Right atrium auricular region (tissue), 2 donors: ENCODE measurements around the gene MYO18B. TPM values are rescaled to one million over a fixed set of nuclear protein-coding genes. Genes with fewer than 3 reads are reported as not detected.

Experiments used
- DNase-seq: peaks from one replicate; pipeline ENCODE4 v3.0.0-alpha.2; 2019; ENCODE audit warnings: low spot score
- H3K27ac ChIP-seq, 2 donors: fragments of 200-600 bp; sonication (generic); 1 replicate in 1 of 2; 2 replicates in 1 of 2; pipeline ENCODE4 v1.5.1; 2016 to 2019
- H3K27me3 ChIP-seq, 2 donors: fragments of 200-600 bp; sonication (generic); one replicate each; pipeline versions ENCODE4 v1.5.1 to v1.6.0; 2017 to 2019
- H3K36me3 ChIP-seq: fragments of 200-600 bp; sonication (generic); one replicate; pipeline ENCODE4 v1.5.1; 2016
- H3K4me1 ChIP-seq, 2 donors: fragments of 200-600 bp; sonication (generic); one replicate each; pipeline versions ENCODE4 v1.5.1 to v1.6.0; 2017 to 2019
- H3K4me3 ChIP-seq, 2 donors: fragments of 200-600 bp; sonication (generic); 1 replicate in 1 of 2; 2 replicates in 1 of 2; pipeline ENCODE4 v1.5.1; 2017 to 2019; ENCODE audit warnings: mild to moderate bottlenecking in 1 of 2, moderate library complexity in 1 of 2
- H3K9me3 ChIP-seq, 2 donors: fragments of 200-600 bp; sonication (generic); one replicate each; pipeline ENCODE4 v1.5.1; 2019
- total RNA-seq, 2 donors: library from RNA; depleted of rRNA; stranded (reverse); fragments of >200 nt; gene quantifications; one replicate each; pipeline ENCODE4 v1.1.0, GENCODE V29; 2016
- TF ChIP-seq, protein P1 (sequence below), 2 donors: fragments of 200-600 bp; sonication (generic); IDR thresholded peaks; one replicate each; pipeline ENCODE4 v1.5.1; 2019; ENCODE audit warnings: antibody characterized with exemption in 2 of 2

Gene MYO18B
- total RNA-seq, 2 donors from 2014 or later = 119 to 247 TPM

DNA sequence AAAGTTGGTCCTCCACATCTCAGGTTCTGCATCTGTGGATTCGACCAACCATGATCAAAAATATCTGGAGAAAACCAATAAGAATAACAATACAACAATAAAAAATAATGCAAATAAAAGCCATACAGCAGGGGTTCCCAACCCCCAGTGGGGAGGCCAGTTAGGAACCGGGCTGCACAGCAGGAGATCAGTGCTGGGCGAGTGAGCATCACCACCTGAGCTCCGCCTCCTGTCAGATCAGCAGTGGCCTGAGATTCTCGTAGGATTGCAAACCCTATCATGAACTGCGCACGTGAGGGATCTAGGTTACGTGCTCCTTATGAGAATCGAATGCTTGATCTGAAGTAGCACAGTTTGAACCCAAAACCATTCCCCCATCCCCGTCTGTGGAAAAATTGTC lies 25.4 kb upstream of the MYO18B start:
- no peak overlapping the region for H3K27ac ChIP-seq
- no peak overlapping the region for H3K4me3 ChIP-seq
- no peaks in the 10 kb centered on the region for H3K4me1 ChIP-seq
- no peaks in the 10 kb centered on the region for H3K9me3 ChIP-seq
- TF ChIP-seq, protein P1, sequence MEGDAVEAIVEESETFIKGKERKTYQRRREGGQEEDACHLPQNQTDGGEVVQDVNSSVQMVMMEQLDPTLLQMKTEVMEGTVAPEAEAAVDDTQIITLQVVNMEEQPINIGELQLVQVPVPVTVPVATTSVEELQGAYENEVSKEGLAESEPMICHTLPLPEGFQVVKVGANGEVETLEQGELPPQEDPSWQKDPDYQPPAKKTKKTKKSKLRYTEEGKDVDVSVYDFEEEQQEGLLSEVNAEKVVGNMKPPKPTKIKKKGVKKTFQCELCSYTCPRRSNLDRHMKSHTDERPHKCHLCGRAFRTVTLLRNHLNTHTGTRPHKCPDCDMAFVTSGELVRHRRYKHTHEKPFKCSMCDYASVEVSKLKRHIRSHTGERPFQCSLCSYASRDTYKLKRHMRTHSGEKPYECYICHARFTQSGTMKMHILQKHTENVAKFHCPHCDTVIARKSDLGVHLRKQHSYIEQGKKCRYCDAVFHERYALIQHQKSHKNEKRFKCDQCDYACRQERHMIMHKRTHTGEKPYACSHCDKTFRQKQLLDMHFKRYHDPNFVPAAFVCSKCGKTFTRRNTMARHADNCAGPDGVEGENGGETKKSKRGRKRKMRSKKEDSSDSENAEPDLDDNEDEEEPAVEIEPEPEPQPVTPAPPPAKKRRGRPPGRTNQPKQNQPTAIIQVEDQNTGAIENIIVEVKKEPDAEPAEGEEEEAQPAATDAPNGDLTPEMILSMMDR (IDR thresholded peaks at IDR 0.05) = no peak
- peak; percentile 21 for DNase-seq
- H3K27me3 ChIP-seq = no peaks in the 10 kb centered on the region
- no peaks in the 10 kb centered on the region for H3K36me3 ChIP-seq

DNA sequence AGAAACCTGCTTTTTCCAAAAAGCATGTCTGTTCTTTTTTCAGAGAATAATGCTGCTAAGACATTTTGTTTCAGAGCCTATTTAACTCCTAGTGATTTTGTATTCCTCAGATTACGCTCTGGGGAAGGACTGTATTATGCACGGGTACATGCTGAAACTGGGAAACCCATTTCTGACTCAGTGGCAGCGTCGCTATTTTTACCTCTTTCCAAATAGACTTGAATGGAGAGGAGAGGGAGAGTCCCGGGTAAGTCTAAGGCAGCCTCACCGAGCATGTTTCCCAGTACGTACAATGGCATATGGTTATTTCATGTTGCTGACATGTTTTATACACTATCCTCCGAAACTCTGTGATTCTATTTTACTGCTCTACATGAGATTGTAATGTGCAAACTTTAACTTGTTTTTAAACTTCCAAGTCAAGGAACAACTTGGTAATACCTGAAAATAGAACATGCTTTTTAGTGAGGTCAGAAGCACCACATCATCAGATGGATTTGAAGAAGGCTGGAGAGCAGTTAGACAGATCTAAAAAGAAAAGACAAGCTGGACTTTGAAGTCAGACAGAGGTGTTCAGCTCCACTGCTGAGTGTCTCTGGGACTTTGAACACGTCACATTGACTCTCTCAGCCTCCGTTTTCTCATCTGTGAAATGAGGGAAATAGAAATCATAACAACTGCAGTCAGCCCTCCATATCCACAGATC lies 23.7 kb upstream of the MYO18B start:
- no peaks in the 10 kb centered on the region for H3K9me3 ChIP-seq
- no peak overlapping the region for H3K4me3 ChIP-seq
- no peaks in the 10 kb centered on the region for H3K4me1 ChIP-seq
- TF ChIP-seq, protein P1 (IDR thresholded peaks at IDR 0.05) = no peak
- DNase-seq = no peak
- no peaks in the 10 kb centered on the region for H3K36me3 ChIP-seq
- no peak overlapping the region for H3K27ac ChIP-seq
- no peaks in the 10 kb centered on the region for H3K27me3 ChIP-seq

DNA sequence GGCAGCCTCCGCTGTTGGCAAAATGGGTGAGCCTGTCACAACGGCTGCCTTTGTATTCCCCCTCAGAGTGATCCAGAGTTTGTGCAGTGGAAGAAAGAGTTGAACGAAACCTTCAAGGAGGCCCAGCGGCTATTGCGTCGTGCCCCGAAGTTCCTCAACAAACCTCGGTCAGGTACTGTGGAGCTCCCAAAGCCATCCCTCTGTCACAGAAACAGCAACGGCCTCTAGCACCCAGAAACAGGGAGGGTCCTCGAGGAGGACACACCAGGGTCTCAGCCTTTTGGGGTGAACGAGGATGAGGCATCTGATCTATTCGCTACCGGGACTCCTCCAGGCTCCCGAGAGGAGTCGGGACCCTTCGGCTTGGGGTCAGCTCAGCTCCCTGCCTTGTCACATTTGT lies 19.8 kb upstream of the MYO18B start:
- Histone ChIP-seq H3K4me1 (no peaks in the 10 kb centered on the region), H3K27me3 (no peaks in the 10 kb centered on the region), H3K27ac (no peak overlapping the region), H3K4me3 (no peak overlapping the region), H3K9me3 (no peaks in the 10 kb centered on the region), H3K36me3 (no peaks in the 10 kb centered on the region)
- no peak for DNase-seq
- TF ChIP-seq, protein P1 (IDR thresholded peaks at IDR 0.05) = no peak

DNA sequence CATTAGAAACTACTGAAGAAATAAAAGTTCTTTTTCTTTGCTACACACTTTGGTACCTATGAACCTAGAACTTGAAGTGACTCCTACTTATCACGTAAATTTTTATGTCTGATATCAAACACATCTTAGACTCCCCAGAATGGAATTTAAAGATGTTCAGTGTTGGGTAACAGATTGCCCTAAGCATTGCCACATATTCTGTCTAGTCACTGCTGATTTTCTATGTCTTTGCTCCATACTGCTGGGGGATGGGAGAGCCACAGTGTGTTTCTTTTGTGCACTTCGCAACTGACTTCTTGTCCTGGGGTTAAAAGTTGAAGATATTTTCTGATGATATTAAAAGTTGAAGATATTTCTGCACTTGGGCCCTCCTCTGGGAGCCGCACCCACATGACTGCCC lies 19.4 kb upstream of the MYO18B start:
- DNase-seq = no peak

DNA sequence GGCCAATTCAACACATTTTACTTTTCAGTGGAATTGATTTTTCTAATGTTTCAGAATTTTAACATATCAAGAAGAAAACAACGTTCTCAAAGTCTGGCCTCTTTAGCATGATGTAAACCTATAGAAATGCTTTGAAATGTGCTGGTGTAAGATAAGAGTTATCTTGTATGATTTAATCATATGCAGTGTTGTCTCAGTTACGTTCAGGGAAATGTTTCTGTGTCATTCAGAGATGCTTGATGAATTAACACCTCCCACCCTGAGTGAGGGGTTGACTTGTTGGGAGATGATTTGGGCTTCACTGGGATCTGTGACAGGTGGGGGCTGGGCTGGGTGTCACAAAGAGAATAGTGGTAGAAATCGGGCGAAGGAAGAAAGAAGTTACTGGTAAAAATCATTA lies 15.7 kb upstream of the MYO18B start:
- Histone ChIP-seq H3K4me3 (no peak overlapping the region), H3K9me3 (no peaks in the 10 kb centered on the region), H3K36me3 (no peaks in the 10 kb centered on the region), H3K27me3 (no peaks in the 10 kb centered on the region), H3K27ac (no peak overlapping the region), H3K4me1 (no peaks in the 10 kb centered on the region)
- TF ChIP-seq, protein P1 (IDR thresholded peaks at IDR 0.05) = no peak
- no peak for DNase-seq

More for the DNA sequence above, 19.4 kb upstream of the MYO18B start:
- no peaks in the 10 kb centered on the region for H3K9me3 ChIP-seq
- H3K4me3 ChIP-seq = no peak overlapping the region
- TF ChIP-seq, protein P1 (IDR thresholded peaks at IDR 0.05) = no peak
- no peak overlapping the region for H3K27ac ChIP-seq
- H3K27me3 ChIP-seq = no peaks in the 10 kb centered on the region
- no peaks in the 10 kb centered on the region for H3K36me3 ChIP-seq
- H3K4me1 ChIP-seq = no peaks in the 10 kb centered on the region

DNA sequence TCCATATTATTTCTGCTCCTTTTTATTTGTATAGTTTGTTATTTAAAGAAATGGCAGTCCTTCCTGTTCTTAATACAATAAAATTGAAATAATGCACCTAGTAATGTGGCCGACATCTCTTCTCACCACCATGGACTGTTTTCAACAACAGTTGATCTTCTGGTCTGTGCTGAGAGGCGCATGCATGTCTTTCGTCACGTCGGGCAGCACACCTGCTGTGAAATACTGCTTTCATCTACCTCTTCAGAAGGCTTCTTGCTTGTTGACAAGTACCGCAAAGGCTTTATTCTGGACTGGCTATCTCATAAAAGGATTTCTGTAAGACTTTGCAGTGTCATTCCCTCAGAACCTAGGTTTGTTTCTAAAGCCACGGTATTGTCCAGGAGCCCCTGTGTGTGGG lies 13.9 kb upstream of the MYO18B start:
- DNase-seq = no peak
- TF ChIP-seq, protein P1 (IDR thresholded peaks at IDR 0.05) = no peak
- Histone ChIP-seq H3K9me3 (no peaks in the 10 kb centered on the region), H3K4me1 (no peaks in the 10 kb centered on the region), H3K27ac (no peak overlapping the region), H3K27me3 (no peaks in the 10 kb centered on the region), H3K4me3 (no peak overlapping the region), H3K36me3 (no peaks in the 10 kb centered on the region)
